GM21619 (cell line): ENCODE measurements around the gene IL21R.

ENCODE experiments used
- ATAC-seq: cut with Tn5 transposase; IDR thresholded peaks from one replicate; pipeline ENCODE4 v1.9.1; 2021; ENCODE audit not compliant: unreplicated experiment

IL21R gene

DNA sequence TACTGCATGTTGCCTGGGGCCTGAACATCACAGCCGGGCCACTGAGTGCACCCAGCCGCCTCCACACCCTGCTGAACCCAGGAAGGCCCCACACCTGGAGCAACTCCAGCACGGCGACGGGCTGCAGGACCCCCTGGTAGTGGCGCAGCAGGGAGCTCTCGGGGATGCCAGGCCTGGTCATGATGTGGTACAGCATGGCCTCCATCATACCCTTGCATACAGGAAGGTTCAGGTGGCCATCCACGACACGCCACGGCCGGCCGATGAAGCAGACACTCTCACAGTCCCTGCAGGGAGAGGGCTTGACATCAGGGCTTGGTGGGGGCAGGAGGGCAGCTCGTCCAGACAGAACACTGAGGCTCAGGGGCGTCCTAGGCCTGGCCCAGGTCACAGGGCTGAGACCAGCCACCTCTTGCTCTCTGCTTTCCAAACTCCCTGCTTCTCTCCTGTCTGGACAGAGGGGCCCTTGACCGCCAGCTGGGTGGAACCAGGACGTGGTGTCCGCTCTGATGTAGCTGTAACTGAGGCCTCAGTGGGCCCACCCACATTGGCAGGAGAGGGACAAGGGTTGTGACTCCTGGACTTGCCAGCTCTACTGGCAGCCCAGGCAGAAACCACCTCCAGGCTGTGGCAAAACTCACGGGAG lies 60.3 kb downstream of the IL21R start:
- no peak for ATAC-seq

- ATAC-seq, result no peak
These were observed 61.1 kb downstream of the IL21R start for GRCh38 chr16:27462846-27463682.

GRCh38 chr16:27463741-27464591 lies 62.0 kb downstream of the IL21R start:
- ATAC-seq, result no peak

- ATAC-seq, result no peak
These were observed 62.9 kb downstream of the IL21R start for GRCh38 chr16:27464626-27465482.

DNA sequence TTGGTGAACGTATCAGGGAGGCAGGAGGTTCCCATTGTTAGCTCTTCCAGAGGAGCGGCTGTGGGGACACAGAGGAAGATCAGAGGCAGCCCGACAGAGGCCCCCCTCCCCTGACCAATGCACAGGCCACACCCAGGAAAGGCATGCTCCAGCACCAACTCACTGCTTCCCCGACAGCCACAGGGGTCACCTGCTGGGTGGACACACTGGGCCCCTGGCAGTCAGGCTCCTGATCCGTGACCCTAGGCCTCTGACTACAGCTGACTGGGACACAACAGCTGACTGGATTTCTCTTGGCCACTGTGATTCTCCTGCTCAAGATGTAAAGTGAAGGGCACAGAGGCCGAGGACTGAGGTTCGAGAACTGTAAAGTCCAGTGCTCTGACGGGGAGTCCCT lies 63.5 kb downstream of the IL21R start:
- ATAC-seq, result no peak

DNA sequence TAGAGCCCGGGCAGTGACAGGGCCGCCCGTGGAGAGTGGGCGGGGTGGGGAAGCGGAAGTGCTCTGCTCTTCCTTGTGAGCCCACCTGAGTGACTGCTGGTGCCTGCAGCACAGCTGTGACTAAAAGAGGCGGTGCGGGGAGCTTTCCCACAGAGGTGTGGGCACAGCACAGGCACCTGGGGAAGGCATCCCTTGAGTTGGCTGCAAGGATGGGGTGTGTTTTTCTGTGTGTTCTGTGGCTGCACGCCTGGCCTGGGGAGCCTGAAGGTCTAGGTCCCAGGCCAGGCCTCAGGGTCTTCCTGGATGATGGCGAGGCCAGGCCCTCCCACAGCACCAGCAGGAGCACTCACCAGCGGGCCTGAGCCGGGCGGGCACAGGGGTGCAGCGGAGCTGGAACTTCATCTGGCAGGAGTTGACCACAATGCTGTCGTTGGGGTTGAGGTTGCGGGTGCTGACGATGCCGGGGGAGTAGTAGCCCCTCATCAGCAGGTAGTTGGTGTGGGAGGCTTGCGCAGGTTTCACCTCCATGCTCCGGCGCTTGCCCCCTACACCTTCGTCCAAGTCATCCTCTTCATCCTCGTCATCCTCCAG lies 67.1 kb downstream of the IL21R start:
- no peak for ATAC-seq

DNA sequence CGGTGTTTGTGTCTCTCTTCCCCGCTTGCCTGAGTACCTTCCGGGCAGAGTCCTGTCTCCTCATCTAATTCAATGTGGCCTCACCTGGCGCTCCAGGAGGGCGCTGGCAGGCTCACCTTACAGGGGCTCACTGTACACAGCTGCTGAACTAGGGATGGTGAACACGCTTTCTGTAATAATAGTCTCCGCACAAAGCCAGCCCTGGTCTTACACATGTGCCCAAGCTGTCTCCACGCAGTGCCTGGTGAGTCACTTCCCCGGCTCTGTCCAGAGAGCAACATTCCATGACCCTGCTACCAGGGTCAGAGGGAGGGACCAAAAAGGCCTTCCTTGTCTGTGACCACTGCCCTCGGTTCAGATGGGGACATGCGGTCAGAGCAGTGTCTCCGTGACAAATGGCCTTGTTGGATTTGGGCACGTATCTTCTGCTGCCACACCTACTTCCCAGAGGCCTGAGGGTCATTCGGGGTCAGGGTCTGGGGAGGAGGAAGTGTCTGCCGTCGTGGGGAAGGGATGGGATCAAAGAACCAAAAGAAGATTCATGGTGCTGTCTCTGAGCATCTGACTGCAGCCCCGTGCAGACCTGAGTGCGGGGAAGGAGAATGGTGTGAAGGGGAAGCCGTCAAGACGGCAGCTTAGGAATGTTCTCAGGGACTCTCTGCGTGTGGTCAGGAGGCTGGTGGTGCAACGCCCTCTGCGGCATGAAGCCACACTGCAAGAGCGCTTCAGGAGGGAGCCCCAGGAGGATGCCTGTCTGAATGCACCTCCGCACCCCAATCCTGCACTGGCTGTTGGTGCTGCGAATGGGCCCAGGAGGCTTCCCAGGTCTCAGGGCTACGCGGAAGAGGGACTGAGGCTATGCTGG lies 68.8 kb downstream of the IL21R start:
- ATAC-seq, result no peak

GRCh38 chr16:27471661-27472060 lies 69.7 kb downstream of the IL21R start:
- no peak for ATAC-seq

- ATAC-seq, result no peak
These were observed 70.4 kb downstream of the IL21R start for GRCh38 chr16:27472091-27473020.

DNA sequence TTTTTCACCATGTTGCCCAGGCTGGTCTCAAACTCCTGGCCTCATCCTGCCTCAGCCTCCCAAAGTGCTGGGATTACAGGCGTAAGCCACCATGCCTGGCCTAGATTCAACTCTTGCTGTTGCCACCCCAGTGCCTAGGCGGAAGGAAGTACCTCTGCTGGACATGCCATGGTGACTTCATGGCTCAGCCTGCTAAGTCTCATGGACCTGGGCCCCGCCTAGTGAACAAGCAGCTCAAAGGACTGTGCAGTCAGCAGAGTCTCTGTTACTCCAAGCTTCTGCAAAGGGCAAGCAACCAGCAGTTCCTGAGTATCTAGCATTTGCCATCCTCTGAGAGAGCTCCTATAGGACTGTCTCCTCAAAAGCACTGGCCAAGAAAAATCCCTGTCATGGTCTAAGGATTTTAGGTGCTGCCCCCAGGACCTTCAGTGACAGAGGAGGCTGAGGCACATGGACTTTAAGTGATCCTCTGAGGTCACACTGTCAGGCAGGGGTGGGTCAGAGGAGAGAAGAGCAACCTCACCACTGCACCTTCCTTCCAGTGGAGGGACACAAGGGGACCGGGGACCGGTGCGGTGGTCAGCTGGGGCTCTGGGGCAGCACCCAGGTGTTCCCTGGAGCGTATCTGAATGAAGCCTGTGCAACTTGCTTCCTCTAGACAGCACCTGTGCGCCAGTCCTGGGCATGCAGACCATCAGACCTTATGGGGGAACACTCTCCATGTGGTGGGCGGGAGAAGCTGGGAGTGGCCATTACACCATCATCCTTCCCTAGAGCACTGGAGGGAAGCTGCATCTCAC lies 71.3 kb downstream of the IL21R start:
- ATAC-seq, result no peak

DNA sequence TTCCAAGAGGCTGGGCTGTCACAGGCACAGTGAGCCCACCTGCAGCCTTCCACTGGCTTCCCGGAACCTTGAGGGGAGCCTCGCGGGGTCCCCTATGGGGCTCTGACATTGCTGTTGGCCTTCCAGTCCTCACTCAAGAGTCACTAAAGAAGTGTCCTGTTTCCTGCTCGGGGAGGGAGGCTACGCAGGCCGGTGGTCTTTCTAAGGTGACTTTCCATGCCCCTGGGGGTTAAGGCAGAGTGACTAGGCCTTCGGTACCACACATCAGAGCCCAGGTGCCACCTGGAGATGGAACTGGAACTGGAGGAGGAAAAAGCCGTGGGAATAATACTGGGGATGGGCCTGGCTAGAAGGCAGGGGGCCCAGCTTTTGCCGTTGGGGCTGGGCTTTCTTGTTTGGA lies 72.1 kb downstream of the IL21R start:
- no peak for ATAC-seq

- ATAC-seq, result no peak
These were observed 72.9 kb downstream of the IL21R start for GRCh38 chr16:27474921-27475320.

- no peak for ATAC-seq
These were observed 73.6 kb downstream of the IL21R start for GRCh38 chr16:27475561-27475960.

GRCh38 chr16:27476240-27476639 lies 74.3 kb downstream of the IL21R start:
- ATAC-seq, result no peak

GRCh38 chr16:27480761-27481160 lies 78.8 kb downstream of the IL21R start:
- ATAC-seq, result no peak

GRCh38 chr16:27481282-27481934 lies 79.4 kb downstream of the IL21R start:
- ATAC-seq, result no peak
